NCI-H1048 (cell line): ENCODE results near the gene UGT2B10.

Source experiments
- DNase-seq: peaks from one replicate; lab custom pipeline; 2025; lab: John Stamatoyannopoulos, UW

Gene UGT2B10

GRCh38 chr4:68871809-68872642, 56.2 kb downstream of the UGT2B10 start:
- no peak for DNase-seq

DNA sequence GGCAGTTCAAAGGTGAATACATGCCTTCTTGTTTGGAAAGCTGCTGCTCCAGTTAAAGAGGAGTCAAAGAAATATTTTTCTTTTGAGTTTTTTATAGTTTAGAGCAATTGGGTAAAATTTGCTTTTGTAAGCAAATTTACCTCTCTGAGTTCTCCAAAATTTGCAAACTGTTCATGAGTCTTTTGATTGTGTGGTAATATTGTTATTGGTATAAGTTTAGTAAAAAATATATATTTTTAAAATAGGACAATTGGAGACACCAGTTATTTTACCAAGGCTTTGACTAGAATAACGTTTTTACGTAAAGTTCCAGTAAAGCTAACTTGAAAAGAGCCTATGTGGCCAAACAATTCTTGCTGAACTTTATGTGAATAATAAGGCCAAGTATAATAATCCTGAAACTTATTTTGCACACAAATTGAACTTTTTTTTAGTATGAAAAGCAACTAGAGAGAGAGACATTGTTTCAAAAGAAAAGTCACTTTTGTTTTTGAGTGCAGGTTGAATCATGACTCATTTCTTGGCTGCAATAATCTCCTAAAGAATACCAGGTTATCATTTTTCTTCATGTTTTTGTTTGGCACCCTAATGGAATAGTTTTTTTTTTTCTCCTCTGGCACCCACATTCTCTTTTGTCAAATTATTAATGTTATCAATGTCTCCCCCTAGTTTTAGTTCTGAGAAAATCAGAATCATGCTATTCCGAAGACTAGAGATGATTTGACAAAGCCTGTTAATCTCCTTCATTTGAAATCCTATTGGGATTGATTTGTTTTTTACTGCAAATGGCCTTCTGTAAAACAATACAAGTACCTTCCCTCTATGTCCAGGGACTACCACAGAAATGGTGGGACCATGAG, 57.1 kb downstream of the UGT2B10 start:
- no peak for DNase-seq

DNA sequence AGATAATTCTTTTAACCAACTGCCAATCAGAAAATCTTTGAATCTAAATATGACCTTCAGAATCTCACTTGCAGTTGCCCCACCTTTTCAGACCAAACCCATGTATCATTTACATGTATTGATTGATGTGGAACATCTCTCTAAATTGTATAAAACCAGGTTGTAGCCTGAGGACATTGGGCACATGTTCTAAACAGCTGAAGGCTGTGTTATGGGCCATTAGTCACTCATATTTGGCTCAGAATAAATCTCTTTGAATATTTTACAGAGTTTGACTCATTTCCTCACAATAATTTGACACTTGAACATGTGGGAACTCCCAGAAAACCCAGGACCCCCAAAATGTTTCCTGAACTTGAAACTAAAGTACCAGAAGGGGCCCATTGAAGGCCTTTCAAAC, 58.7 kb downstream of the UGT2B10 start:
- no peak for DNase-seq

DNA sequence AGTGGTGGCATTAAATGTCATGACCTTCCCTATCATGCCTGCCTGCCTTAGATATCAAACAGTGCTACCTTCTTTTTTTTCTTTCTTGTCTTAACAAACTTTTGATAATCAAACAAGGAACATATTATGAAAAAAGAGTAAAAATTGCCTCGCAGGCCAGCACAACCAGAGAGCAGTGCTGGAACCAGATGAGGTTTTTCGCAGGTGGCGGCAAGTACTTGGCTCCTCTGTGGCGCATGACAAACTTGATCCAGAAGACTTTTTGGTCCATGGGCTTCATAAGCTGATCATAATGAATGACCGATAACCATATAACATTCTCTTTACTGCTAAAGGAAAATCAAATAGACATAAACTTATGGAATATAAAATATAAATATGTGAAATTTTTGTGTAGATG, 61.8 kb downstream of the UGT2B10 start:
- DNase-seq = no peak

DNA sequence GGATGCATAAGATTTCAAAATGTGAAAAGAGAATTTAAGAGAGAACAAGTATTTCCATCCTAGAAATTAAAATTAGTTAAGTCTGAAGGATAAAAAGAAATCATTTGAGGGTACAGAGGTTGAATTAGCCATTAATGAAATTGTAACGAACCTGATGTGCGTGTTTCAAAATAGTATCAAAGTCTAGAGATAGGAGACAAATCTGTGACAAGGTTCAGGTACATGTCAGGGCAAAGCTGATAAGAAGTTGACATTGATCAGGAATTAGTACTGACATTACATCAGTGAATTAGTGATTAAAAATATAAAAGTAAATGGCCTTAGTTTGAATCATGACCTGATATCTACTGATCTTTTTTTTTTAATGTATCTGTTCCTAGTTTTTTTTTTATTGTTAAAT, 62.3 kb downstream of the UGT2B10 start:
- no peak for DNase-seq
